Osteocyte (in vitro differentiated cells): ENCODE results near the gene IL20RB. TPM values are rescaled to one million over a fixed set of nuclear protein-coding genes. Genes with fewer than 3 reads are reported as not detected.

ENCODE experiments used
- DNase-seq: peaks from one replicate; pipeline ENCODE4 v3.0.0; 2021; ENCODE audit warnings: mixed read lengths; ENCODE audit not compliant: unreplicated experiment; ENCODE audit errors: extremely low spot score
- H3K27ac Mint-ChIP-seq: one replicate; pipeline ENCODE4 v1.8.0; 2021; ENCODE audit warnings: mild to moderate bottlenecking, mixed read lengths; ENCODE audit not compliant: unreplicated experiment
- H3K27me3 Mint-ChIP-seq: one replicate; pipeline ENCODE4 v1.8.0; 2021; ENCODE audit warnings: mixed read lengths; ENCODE audit not compliant: unreplicated experiment
- H3K36me3 Mint-ChIP-seq: one replicate; pipeline ENCODE4 v1.8.0; 2021; ENCODE audit warnings: mixed read lengths; ENCODE audit not compliant: unreplicated experiment
- H3K4me1 Mint-ChIP-seq: one replicate; pipeline ENCODE4 v1.8.0; 2021; ENCODE audit warnings: mixed read lengths; ENCODE audit not compliant: unreplicated experiment
- H3K4me3 Mint-ChIP-seq: one replicate; pipeline ENCODE4 v1.8.0; 2021; ENCODE audit warnings: mild to moderate bottlenecking, moderate library complexity, mixed read lengths; ENCODE audit not compliant: unreplicated experiment
- H3K9me3 Mint-ChIP-seq: one replicate; pipeline ENCODE4 v1.8.0; 2021; ENCODE audit warnings: mixed read lengths; ENCODE audit not compliant: unreplicated experiment
- total RNA-seq: library from RNA; stranded (reverse); gene quantifications from 2 replicates; pipeline ENCODE4 v1.2.1, GENCODE V29; 2021
- TF ChIP-seq, protein P1 (sequence below): fragments of 200-600 bp; sonication (generic); IDR thresholded peaks from 2 replicates; pipeline ENCODE4 v1.5.0; 2021; ENCODE audit warnings: antibody characterized with exemption, mild to moderate bottlenecking, moderate library complexity

The IL20RB gene
- total RNA-seq, 1 donor from 2014 or later, result not detected

DNA sequence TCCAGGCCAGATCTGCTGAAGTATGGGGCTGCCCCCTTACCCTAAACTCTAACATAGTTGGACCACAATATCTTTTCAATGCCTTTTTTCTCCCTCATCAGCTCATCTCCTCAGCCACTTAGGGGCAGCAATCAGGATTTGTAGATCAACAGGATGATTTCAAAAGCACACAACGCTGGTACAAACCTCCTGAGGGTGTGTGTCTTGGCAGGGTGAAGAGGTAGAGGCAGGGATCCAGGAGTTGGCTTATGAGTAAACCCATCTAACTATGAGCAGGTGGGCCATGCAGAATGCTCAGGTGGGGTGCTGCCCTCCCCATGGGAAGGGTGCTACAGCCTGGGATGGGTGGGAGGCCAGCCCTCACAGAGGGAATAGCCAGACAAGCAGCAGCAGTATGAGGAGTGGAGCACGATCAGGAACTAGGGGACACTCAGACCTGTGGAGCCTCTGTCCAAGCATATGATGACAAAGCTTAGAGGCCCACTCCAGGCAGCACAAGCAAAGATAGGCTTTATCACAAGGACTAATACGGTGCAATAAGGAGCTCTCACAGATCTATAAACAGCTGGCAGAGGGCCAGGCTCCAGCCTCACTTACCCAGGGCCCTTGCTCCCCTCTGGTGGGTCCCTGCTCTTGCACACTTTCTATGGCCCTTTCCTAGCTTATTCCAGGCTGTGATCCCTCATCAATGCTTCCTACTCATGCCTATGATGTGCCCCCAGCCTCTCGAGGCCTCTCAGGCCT is 32.2 kb downstream of the IL20RB start:
- H3K4me3 Mint-ChIP-seq, result no peak overlapping the region
- H3K9me3 Mint-ChIP-seq, result no peaks in the 10 kb centered on the region
- no peak overlapping the region for H3K27ac Mint-ChIP-seq
- TF ChIP-seq, protein P1, sequence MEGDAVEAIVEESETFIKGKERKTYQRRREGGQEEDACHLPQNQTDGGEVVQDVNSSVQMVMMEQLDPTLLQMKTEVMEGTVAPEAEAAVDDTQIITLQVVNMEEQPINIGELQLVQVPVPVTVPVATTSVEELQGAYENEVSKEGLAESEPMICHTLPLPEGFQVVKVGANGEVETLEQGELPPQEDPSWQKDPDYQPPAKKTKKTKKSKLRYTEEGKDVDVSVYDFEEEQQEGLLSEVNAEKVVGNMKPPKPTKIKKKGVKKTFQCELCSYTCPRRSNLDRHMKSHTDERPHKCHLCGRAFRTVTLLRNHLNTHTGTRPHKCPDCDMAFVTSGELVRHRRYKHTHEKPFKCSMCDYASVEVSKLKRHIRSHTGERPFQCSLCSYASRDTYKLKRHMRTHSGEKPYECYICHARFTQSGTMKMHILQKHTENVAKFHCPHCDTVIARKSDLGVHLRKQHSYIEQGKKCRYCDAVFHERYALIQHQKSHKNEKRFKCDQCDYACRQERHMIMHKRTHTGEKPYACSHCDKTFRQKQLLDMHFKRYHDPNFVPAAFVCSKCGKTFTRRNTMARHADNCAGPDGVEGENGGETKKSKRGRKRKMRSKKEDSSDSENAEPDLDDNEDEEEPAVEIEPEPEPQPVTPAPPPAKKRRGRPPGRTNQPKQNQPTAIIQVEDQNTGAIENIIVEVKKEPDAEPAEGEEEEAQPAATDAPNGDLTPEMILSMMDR, result no peak
- no peak for DNase-seq
- no peaks in the 10 kb centered on the region for H3K36me3 Mint-ChIP-seq
- H3K4me1 Mint-ChIP-seq, result peaks cover 7% of the 10 kb centered on the region
- no peaks in the 10 kb centered on the region for H3K27me3 Mint-ChIP-seq

- H3K4me3 Mint-ChIP-seq, result no peak overlapping the region
- TF ChIP-seq, protein P1, result no peak
- DNase-seq, result no peak
- H3K27me3 Mint-ChIP-seq, result no peaks in the 10 kb centered on the region
- H3K36me3 Mint-ChIP-seq, result no peaks in the 10 kb centered on the region
- no peaks in the 10 kb centered on the region for H3K9me3 Mint-ChIP-seq
- peaks cover 10% of the 10 kb centered on the region for H3K4me1 Mint-ChIP-seq
- no peak overlapping the region for H3K27ac Mint-ChIP-seq
Observed at GRCh38 chr3:136990826-136991225, 33.0 kb downstream of the IL20RB start.

- Mint-ChIP-seq H3K4me1 (peaks cover 10% of the 10 kb centered on the region), H3K27me3 (no peaks in the 10 kb centered on the region), H3K9me3 (no peaks in the 10 kb centered on the region), H3K36me3 (no peaks in the 10 kb centered on the region), H3K27ac (no peak overlapping the region), H3K4me3 (no peak overlapping the region)
- TF ChIP-seq, protein P1, result no peak
- DNase-seq, result no peak
Observed at GRCh38 chr3:136992115-136992514, 34.3 kb downstream of the IL20RB start.

- DNase-seq, result no peak
- H3K4me1 Mint-ChIP-seq, result peaks cover 10% of the 10 kb centered on the region
- H3K9me3 Mint-ChIP-seq, result no peaks in the 10 kb centered on the region
- no peaks in the 10 kb centered on the region for H3K27me3 Mint-ChIP-seq
- no peaks in the 10 kb centered on the region for H3K36me3 Mint-ChIP-seq
- no peak overlapping the region for H3K4me3 Mint-ChIP-seq
- no peak overlapping the region for H3K27ac Mint-ChIP-seq
- TF ChIP-seq, protein P1, result no peak
Observed at GRCh38 chr3:136994772-136995516, 37.2 kb downstream of the IL20RB start.

DNA sequence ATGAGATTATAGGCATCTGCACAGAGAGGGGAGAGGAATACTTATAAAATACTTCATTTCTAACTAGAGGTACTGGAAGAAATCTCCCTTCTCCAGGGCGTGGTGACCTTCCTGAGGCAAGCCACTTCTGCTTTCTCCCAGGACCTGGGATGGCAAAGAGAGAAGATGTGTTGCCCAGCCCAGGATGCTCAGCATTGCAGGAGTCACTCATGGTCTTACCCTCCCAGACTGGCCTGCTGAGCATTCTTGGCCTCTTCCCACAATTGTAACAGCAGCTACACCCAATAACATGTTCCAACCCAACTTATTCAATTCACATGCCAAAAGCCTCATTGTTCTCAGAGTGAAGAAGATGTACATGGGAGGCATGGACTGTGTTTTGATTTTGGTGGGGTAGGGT is 37.9 kb downstream of the IL20RB start:
- Mint-ChIP-seq H3K9me3 (no peaks in the 10 kb centered on the region), H3K27ac (no peak overlapping the region), H3K36me3 (no peaks in the 10 kb centered on the region), H3K4me3 (no peak overlapping the region), H3K4me1 (peaks cover 10% of the 10 kb centered on the region), H3K27me3 (no peaks in the 10 kb centered on the region)
- TF ChIP-seq, protein P1, result no peak
- DNase-seq, result no peak
